ENCODE data around the gene STAG2. TPM values are rescaled to one million over a fixed set of nuclear protein-coding genes. Genes with fewer than 3 reads are reported as not detected.

Gene STAG2
- total and polyA plus RNA-seq, 10 donors = 17.9 to 106 (median 89.4) TPM

DNA sequence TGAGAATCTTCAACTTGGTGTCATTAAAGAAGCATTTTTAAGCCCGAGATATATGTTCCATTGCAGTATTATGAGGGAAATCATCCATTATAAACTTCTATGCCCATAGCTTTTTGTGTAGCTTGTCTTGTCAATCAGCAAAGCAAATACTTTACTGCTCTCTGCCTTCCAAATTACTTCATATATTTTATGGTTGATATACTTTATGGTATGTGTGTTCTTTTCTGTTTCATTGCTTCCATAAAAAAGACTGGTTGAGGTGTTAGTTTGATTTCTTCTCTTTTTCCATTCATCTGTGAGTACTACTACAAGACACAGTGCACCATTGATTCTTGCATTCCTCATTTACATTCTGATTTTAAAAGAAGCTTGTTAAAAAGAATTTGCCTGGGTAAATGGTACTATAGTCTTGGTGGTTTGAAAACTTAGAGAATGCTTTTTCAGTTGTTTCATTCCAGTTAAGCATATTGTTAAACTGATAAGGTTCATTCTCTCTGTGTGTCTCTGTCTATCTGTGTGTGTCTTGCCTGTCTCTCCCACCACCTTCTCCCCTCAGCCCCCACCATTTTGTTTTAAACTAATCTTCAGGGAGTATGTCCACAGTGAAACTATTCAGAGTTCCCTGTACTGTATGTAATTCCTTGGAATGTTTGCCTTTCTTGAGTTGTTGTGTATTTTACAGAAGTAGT lies 27.1 kb downstream of the STAG2 start:
- intact Hi-C loops (cut with DNase I; ENCODE audit: low total_unique reads) = no loop called here
- no peak overlapping the region for H3K27ac ChIP-seq
- TF ChIP-seq, protein P1, sequence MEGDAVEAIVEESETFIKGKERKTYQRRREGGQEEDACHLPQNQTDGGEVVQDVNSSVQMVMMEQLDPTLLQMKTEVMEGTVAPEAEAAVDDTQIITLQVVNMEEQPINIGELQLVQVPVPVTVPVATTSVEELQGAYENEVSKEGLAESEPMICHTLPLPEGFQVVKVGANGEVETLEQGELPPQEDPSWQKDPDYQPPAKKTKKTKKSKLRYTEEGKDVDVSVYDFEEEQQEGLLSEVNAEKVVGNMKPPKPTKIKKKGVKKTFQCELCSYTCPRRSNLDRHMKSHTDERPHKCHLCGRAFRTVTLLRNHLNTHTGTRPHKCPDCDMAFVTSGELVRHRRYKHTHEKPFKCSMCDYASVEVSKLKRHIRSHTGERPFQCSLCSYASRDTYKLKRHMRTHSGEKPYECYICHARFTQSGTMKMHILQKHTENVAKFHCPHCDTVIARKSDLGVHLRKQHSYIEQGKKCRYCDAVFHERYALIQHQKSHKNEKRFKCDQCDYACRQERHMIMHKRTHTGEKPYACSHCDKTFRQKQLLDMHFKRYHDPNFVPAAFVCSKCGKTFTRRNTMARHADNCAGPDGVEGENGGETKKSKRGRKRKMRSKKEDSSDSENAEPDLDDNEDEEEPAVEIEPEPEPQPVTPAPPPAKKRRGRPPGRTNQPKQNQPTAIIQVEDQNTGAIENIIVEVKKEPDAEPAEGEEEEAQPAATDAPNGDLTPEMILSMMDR (IDR thresholded peaks at IDR 0.05 in 8 of 11, conservative IDR thresholded peaks at IDR 0.05 in 3 of 11) = no peak
- no peak for TF ChIP-seq POLR2A (IDR thresholded peaks at IDR 0.05)
- TF ChIP-seq POLR2AphosphoS5 (IDR thresholded peaks at IDR 0.05) = no peak
- H3K4me3 ChIP-seq = no peak overlapping the region
- 56 to 100% (median 88%) methylated on average over 1 of the region's 1 CpG for WGBS, 5 donors
- no peaks in the 10 kb centered on the region for H3K36me3 ChIP-seq
- H3K9me3 ChIP-seq = no peaks in the 10 kb centered on the region
- H3K4me1 ChIP-seq = peaks cover 0 to 71% (median 22%) of the 10 kb centered on the region in 6 donors
- H3K27me3 ChIP-seq (replicated peaks in 1 of 7) = no peaks in the 10 kb centered on the region
- DNase-seq = no peak

DNA sequence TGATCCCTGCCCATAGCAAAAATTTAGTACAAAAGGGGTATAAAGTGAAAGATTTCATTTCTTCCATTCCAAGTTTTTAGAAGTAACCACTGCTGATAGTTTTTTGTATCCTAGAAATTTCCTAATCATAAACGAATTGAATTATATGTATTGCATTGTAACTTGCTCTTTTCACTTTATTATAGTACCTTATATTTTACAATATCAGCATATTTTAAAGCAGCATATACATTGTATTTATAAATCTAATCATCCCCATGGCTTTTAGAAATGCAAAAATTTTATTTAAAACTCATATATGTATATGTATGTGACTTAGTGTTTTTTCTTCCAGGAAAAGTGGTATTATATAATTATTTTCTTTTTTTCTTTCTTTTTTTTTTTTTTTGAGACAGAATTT lies 27.7 kb downstream of the STAG2 start:
- intact Hi-C loops (cut with DNase I; ENCODE audit: low total_unique reads) = no loop called here
- Histone ChIP-seq H3K9me3 (no peaks in the 10 kb centered on the region), H3K27ac (no peak overlapping the region), H3K27me3 (replicated peaks in 1 of 7) (no peaks in the 10 kb centered on the region), H3K4me3 (no peak overlapping the region), H3K36me3 (no peaks in the 10 kb centered on the region), H3K4me1 (peaks cover 0 to 72% (median 25%) of the 10 kb centered on the region in 6 donors)
- no peak for DNase-seq
- TF ChIP-seq, protein P1 (IDR thresholded peaks at IDR 0.05 in 8 of 11, conservative IDR thresholded peaks at IDR 0.05 in 3 of 11) = no peak
- TF ChIP-seq POLR2AphosphoS5 (IDR thresholded peaks at IDR 0.05) = no peak
- no peak for TF ChIP-seq POLR2A (IDR thresholded peaks at IDR 0.05)
- WGBS, 5 donors = 56 to 85% (median 67%) methylated on average over 1 of the region's 1 CpG

DNA sequence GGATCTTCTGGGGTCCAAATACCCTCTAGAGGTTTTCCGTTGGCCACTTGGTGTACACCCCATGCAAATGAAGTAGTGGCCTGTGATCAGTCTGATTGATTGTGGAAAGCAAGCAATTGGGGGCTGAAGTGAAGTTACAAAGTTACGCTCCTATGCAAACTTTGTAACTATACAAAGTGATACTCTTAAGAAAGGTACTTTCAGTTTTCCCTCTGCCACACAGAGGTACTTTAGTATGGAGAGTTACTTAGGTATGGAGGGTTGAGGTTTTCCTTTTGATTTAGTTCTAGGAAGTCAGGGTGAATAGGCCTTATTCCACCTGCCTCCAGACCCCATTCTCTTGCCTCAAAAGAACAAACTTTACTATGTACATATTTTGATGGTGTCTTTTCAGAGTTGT lies 28.7 kb downstream of the STAG2 start:
- H3K9me3 ChIP-seq = no peaks in the 10 kb centered on the region
- no peak for DNase-seq
- H3K4me3 ChIP-seq = no peak overlapping the region
- H3K4me1 ChIP-seq = peaks cover 0 to 72% (median 28%) of the 10 kb centered on the region in 6 donors
- no peaks in the 10 kb centered on the region for H3K36me3 ChIP-seq
- TF ChIP-seq, protein P1 (IDR thresholded peaks at IDR 0.05 in 8 of 11, conservative IDR thresholded peaks at IDR 0.05 in 3 of 11) = no peak
- TF ChIP-seq POLR2AphosphoS5 (IDR thresholded peaks at IDR 0.05) = no peak
- no peak for TF ChIP-seq POLR2A (IDR thresholded peaks at IDR 0.05)
- H3K27ac ChIP-seq = no peak overlapping the region
- intact Hi-C loops (cut with DNase I; ENCODE audit: low total_unique reads) = no loop called here
- no peaks in the 10 kb centered on the region for H3K27me3 ChIP-seq (replicated peaks in 1 of 7)
- 78 to 100% (median 85%) methylated on average over 2 of the region's 2 CpGs for WGBS, 5 donors

DNA sequence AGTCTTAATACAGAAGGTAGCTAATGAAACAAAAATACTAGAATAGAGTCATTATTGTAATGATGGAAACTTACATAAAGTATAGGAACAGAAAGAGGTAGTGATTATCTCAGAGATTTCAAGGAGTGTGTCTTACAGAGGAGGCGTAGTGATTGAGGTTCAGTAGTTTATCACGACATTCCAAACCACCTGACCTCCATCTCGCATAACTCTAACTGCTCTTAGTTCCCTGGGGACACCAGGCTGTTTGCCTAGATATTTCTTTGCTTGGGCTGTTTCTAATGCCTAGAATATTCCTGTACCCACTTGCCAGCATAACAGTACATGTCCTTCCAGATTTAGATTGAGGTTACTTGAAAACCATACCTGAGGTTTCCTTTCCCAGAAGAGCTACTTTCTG lies 29.1 kb downstream of the STAG2 start:
- TF ChIP-seq, protein P1 (IDR thresholded peaks at IDR 0.05 in 8 of 11, conservative IDR thresholded peaks at IDR 0.05 in 3 of 11) = no peak
- TF ChIP-seq POLR2AphosphoS5 (IDR thresholded peaks at IDR 0.05) (no peak), POLR2A (IDR thresholded peaks at IDR 0.05) (no peak)
- Histone ChIP-seq H3K27ac (no peak overlapping the region), H3K4me1 (peaks cover 0 to 71% (median 28%) of the 10 kb centered on the region in 6 donors), H3K9me3 (no peaks in the 10 kb centered on the region), H3K36me3 (no peaks in the 10 kb centered on the region), H3K27me3 (replicated peaks in 1 of 7) (no peaks in the 10 kb centered on the region), H3K4me3 (no peak overlapping the region)
- WGBS, 5 donors = 60 to 76% (median 69%) methylated on average over 3 of the region's 3 CpGs
- intact Hi-C loops (cut with DNase I; ENCODE audit: low total_unique reads) = no loop called here
- DNase-seq = no peak
